ENCODE results near the gene HHEX.

- TF ChIP-seq CTCF (IDR thresholded peaks at IDR 0.05) (no peak), ZFX (IDR thresholded peaks at IDR 0.05; ENCODE audit: borderline replicate concordance) (no peak)
Observed at GRCh38 chr10:92692080-92692671, 2.4 kb downstream of the HHEX start.

Measured in 22Rv1 (cell line).